IMR-90 (cell line): ENCODE data around the gene TNFRSF25. TPM values are rescaled to one million over a fixed set of nuclear protein-coding genes. Genes with fewer than 3 reads are reported as not detected.

Experiments used
- ATAC-seq: fragments of 200-7000 bp; cut with Tn5 transposase; 2 replicates; pipeline ENCODE4 v1.9.1; 2020; ENCODE audit warnings: low read depth, mild to moderate bottlenecking, moderate library complexity
- BruUV-seq: library from RNA; stranded (reverse); fragments of 400-500 nt; replicated peaks from 2 replicates; lab custom pipeline; 2021; lab: Mats Ljungman, UMichigan
- CTCF ChIA-PET: fragments of 300-600 bp; formaldehyde crosslinking; extraction: SDS; loops from one replicate; lab custom pipeline; 2021; ENCODE audit warnings: antibody characterized with exemption; lab: Yijun Ruan, JAX
- POLR2A ChIA-PET: fragments of 300-600 bp; sonication (Branson Sonifier 250); formaldehyde crosslinking; loops from one replicate; lab custom pipeline; 2022; ENCODE audit warnings: antibody characterized with exemption; ENCODE audit not compliant: unreplicated experiment; lab: Charles Lee
- DNase-seq: peaks from one replicate; pipeline ENCODE4 v3.0.0; 2013
- H2AFZ ChIP-seq: replicated peaks from 2 replicates; pipeline ENCODE3; 2013; ENCODE audit warnings: low read length, mild to moderate bottlenecking; ENCODE audit not compliant: poor library complexity
- H2AK5ac ChIP-seq: 2 replicates; pipeline ENCODE4 v1.6.1; 2013; ENCODE audit warnings: low read depth, low read length, inconsistent platforms
- H2AK9ac ChIP-seq: replicated peaks from 2 replicates; pipeline ENCODE3; 2013; ENCODE audit warnings: mild to moderate bottlenecking, low read depth, low read length, moderate library complexity; ENCODE audit not compliant: poor library complexity
- H2BK120ac ChIP-seq: 2 replicates; pipeline ENCODE4 v1.6.1; 2013; ENCODE audit warnings: low read depth, low read length, inconsistent platforms
- H2BK15ac ChIP-seq: 3 replicates; pipeline ENCODE4 v1.6.1; 2013; ENCODE audit warnings: low read depth, low read length, inconsistent platforms
- H2BK20ac ChIP-seq: 2 replicates; pipeline ENCODE4 v1.6.1; 2013; ENCODE audit warnings: low read depth, mild to moderate bottlenecking, inconsistent platforms, low read length, moderate library complexity
- H2BK5ac ChIP-seq: 2 replicates; pipeline ENCODE4 v1.6.1; 2013; ENCODE audit warnings: mild to moderate bottlenecking, low read depth, low read length, inconsistent platforms; ENCODE audit not compliant: poor library complexity, severe bottlenecking
- H3K14ac ChIP-seq: replicated peaks from 2 replicates; pipeline ENCODE4 v1.6.1; 2013; ENCODE audit warnings: low read depth, low read length, inconsistent platforms
- H3K18ac ChIP-seq: 2 replicates; pipeline ENCODE4 v1.6.1; 2013; ENCODE audit warnings: low read depth, low read length, control low read depth
- H3K23ac ChIP-seq: 2 replicates; pipeline ENCODE4 v1.6.1; 2013; ENCODE audit warnings: low read depth, low read length, inconsistent platforms
- H3K27ac ChIP-seq: 2 replicates; pipeline ENCODE4 v1.5.1; 2013; ENCODE audit warnings: mild to moderate bottlenecking, control low read depth, low read length; ENCODE audit not compliant: insufficient read depth
- H3K27me3 ChIP-seq: 2 replicates; pipeline ENCODE4 v1.6.1; 2013; ENCODE audit warnings: low read length; ENCODE audit not compliant: control insufficient read depth, insufficient read depth
- H3K36me3 ChIP-seq: 2 replicates; pipeline ENCODE4 v1.6.1; 2013; ENCODE audit warnings: low read length, mixed read lengths; ENCODE audit not compliant: control insufficient read depth, insufficient read depth
- H3K4ac ChIP-seq: 2 replicates; pipeline ENCODE4 v1.6.1; 2013; ENCODE audit warnings: low read depth, low read length, inconsistent platforms
- H3K4me1 ChIP-seq: 2 replicates; pipeline ENCODE4 v1.6.1; 2013; ENCODE audit warnings: low read length, mixed read lengths; ENCODE audit not compliant: control insufficient read depth, insufficient read depth
- H3K4me2 ChIP-seq: 2 replicates; pipeline ENCODE4 v1.6.1; 2013; ENCODE audit warnings: low read depth, mild to moderate bottlenecking, control low read depth, low read length, moderate library complexity
- H3K4me3 ChIP-seq: 2 replicates; pipeline ENCODE4 v1.5.1; 2013; ENCODE audit warnings: low read depth, mild to moderate bottlenecking, control low read depth, low read length, moderate library complexity; ENCODE audit not compliant: insufficient read depth
- H3K56ac ChIP-seq: 2 replicates; pipeline ENCODE4 v1.6.1; 2013; ENCODE audit warnings: low read length, inconsistent platforms; ENCODE audit not compliant: insufficient read depth; ENCODE audit errors: extremely low read depth
- H3K79me1 ChIP-seq, 2 experiments: 2 replicates each; pipeline ENCODE4 v1.6.1; 2013; ENCODE audit warnings: low read length in 2 of 2, inconsistent platforms in 1 of 2, low read depth in 1 of 2
- H3K9ac ChIP-seq: 2 replicates; pipeline ENCODE4 v1.6.1; 2013; ENCODE audit warnings: low read depth, low read length, control low read depth
- H3K9me1 ChIP-seq: 2 replicates; pipeline ENCODE4 v1.6.1; 2013; ENCODE audit warnings: low read length, inconsistent platforms; ENCODE audit not compliant: insufficient read depth
- H3K9me3 ChIP-seq: 2 replicates; pipeline ENCODE4 v1.6.1; 2013; ENCODE audit warnings: low read length; ENCODE audit not compliant: control insufficient read depth, insufficient read depth
- H4K20me1 ChIP-seq: 2 replicates; pipeline ENCODE4 v1.6.1; 2013; ENCODE audit warnings: low read length, inconsistent platforms; ENCODE audit not compliant: insufficient read depth
- H4K5ac ChIP-seq: 2 replicates; pipeline ENCODE4 v1.6.1; 2013; ENCODE audit warnings: mild to moderate bottlenecking, low read depth, low read length, control low read depth
- H4K8ac ChIP-seq, 2 experiments: 2 replicates each; pipeline ENCODE4 v1.6.1; 2013; ENCODE audit warnings: low read depth in 2 of 2, low read length in 2 of 2, control low read depth in 1 of 2, inconsistent platforms in 1 of 2
- H4K91ac ChIP-seq: 2 replicates; pipeline ENCODE4 v1.6.1; 2013; ENCODE audit warnings: low read depth, low read length, inconsistent platforms; ENCODE audit not compliant: insufficient read depth
- BHLHE40 ChIP-seq: fragments of 150-350 bp; IDR thresholded peaks from 2 replicates; pipeline ENCODE4 v1.6.1; 2016; ENCODE audit warnings: mild to moderate bottlenecking, low read depth, low read length
- CEBPB ChIP-seq: IDR thresholded peaks from 2 replicates; pipeline ENCODE4 v1.6.1; 2012; ENCODE audit warnings: low read depth, low read length, improper control_type of control experiment
- CHD1 ChIP-seq: IDR thresholded peaks from 2 replicates; pipeline ENCODE4 v1.6.1; 2012; ENCODE audit warnings: low read depth, low read length, improper control_type of control experiment
- FOS ChIP-seq: fragments of 150-350 bp; IDR thresholded peaks from 2 replicates; pipeline ENCODE4 v1.6.1; 2016; ENCODE audit warnings: low read depth, low read length
- MAFK ChIP-seq: IDR thresholded peaks from 2 replicates; pipeline ENCODE4 v1.6.1; 2012; ENCODE audit warnings: low read depth, low read length, improper control_type of control experiment
- MAZ ChIP-seq: IDR thresholded peaks from 2 replicates; pipeline ENCODE4 v1.6.1; 2012; ENCODE audit warnings: low read depth, mild to moderate bottlenecking, low read length, improper control_type of control experiment, moderate library complexity, borderline replicate concordance
- MXI1 ChIP-seq: IDR thresholded peaks from 2 replicates; pipeline ENCODE4 v1.6.1; 2012; ENCODE audit warnings: low read depth, mild to moderate bottlenecking, low read length, moderate library complexity, borderline replicate concordance
- NFE2L2 ChIP-seq: fragments of 150-350 bp; IDR thresholded peaks from 2 replicates; pipeline ENCODE4 v1.6.1; 2016; ENCODE audit warnings: low read depth, mild to moderate bottlenecking, low read length
- POLR2A ChIP-seq: IDR thresholded peaks from 2 replicates; pipeline ENCODE4 v1.6.1; 2012; ENCODE audit warnings: mild to moderate bottlenecking, low read depth, low read length
- RAD21 ChIP-seq: IDR thresholded peaks from 2 replicates; pipeline ENCODE4 v1.6.1; 2012; ENCODE audit warnings: low read length, improper control_type of control experiment
- RCOR1 ChIP-seq: IDR thresholded peaks from 2 replicates; pipeline ENCODE4 v1.6.1; 2012; ENCODE audit warnings: mild to moderate bottlenecking, low read length, improper control_type of control experiment; ENCODE audit not compliant: insufficient replicate concordance
- RFX5 ChIP-seq: IDR thresholded peaks from 2 replicates; pipeline ENCODE4 v1.8.0; 2012; ENCODE audit warnings: low read depth, mild to moderate bottlenecking, low read length, moderate library complexity
- SMC3 ChIP-seq: fragments of 150-350 bp; IDR thresholded peaks from 2 replicates; pipeline ENCODE4 v1.6.1; 2016; ENCODE audit warnings: low read depth, mild to moderate bottlenecking, antibody characterized with exemption, low read length, moderate library complexity
- USF2 ChIP-seq: fragments of 150-350 bp; IDR thresholded peaks from 2 replicates; pipeline ENCODE4 v1.6.1; 2017; ENCODE audit warnings: mild to moderate bottlenecking, antibody characterized with exemption, low read length, low read depth
- WGBS, 2 experiments: methylation state at CpG; one replicate each; pipeline versions ENCODE4 v1.1.5 to v1.1.7; 2013; ENCODE audit warnings: missing lambda C conversion rate in 2 of 2; ENCODE audit not compliant: insufficient read length in 1 of 2; ENCODE audit errors: extremely low coverage in 2 of 2; 5-methylcytosine and 5-hydroxymethylcytosine counted together
- dilution Hi-C: fragments of 300-500 bp; cut with HindIII; formaldehyde crosslinking; loops from one replicate; pipeline ENCODE4 v1.14.3; 2018; ENCODE audit warnings: low sequenced_read_pairs; ENCODE audit not compliant: unreplicated experiment
- in situ Hi-C: fragments of 300-500 bp; cut with MboI; formaldehyde crosslinking; loops from 3 replicates; pipeline ENCODE4 v1.14.3; 2019; ENCODE audit warnings: low sequenced_read_pairs, inconsistent platforms, mixed read lengths
- intact Hi-C: fragments of 100-400 bp; cut with micrococcal nuclease; formaldehyde crosslinking; loops from 2 replicates; pipeline ENCODE4 v1.10.0; 2022
- polyA plus RNA-seq, 3 experiments: library from polyadenylated mRNA; depleted of rRNA; stranded (reverse); fragments of >200 nt; gene quantifications; 2 replicates each; pipeline ENCODE4 v1.2.3, GENCODE V29; 2012; ENCODE audit warnings: low replicate concordance in 1 of 3
- total RNA-seq: library from RNA; depleted of rRNA; stranded (reverse); fragments of >200 nt; gene quantifications from 2 replicates; pipeline ENCODE4 v1.2.3, GENCODE V29; 2012
- TF ChIP-seq, protein P1 (sequence below): fragments of 150-350 bp; IDR thresholded peaks from 2 replicates; pipeline ENCODE4 v1.6.1; 2016; ENCODE audit warnings: low read depth, mild to moderate bottlenecking, low read length, moderate library complexity, borderline replicate concordance
- TF ChIP-seq, protein P2 (sequence below): conservative IDR thresholded peaks from 2 replicates; pipeline ENCODE4 v1.5.1; 2012; ENCODE audit warnings: mild to moderate bottlenecking, low read depth, low read length, improper control_type of control experiment

The TNFRSF25 gene
- total and polyA plus RNA-seq, 2 of the 4 experiments (the other 2 are of a cell fraction): 1.3 to 11.2 TPM

- POLR2A ChIA-PET: no interaction called here
These were observed 41.5 kb upstream of the TNFRSF25 start for GRCh38 chr1:6507461-6507911.

More at GRCh38 chr1:6507461-6507911, 41.5 kb upstream of the TNFRSF25 start:
- peaks cover 4% of the 10 kb centered on the region; the same call in 1 of the 2 replicates for H3K27me3 ChIP-seq
- no peak overlapping the region for H3K4me3 ChIP-seq
- no peak overlapping the region for H2BK5ac ChIP-seq
- H2AK9ac ChIP-seq: no peak overlapping the region
- in situ Hi-C loops (no loop called here), dilution Hi-C loops (no loop called here), intact Hi-C loops (no loop called here)
- H3K9ac ChIP-seq: no peak overlapping the region
- H2BK15ac ChIP-seq: no peak overlapping the region
- no peaks in the 10 kb centered on the region for H3K9me3 ChIP-seq
- no peak overlapping the region for H3K4me2 ChIP-seq
- no peaks in the 10 kb centered on the region for H4K20me1 ChIP-seq
- H3K79me1 ChIP-seq: no peaks in the 10 kb centered on the region
- H4K5ac ChIP-seq: no peak overlapping the region
- no peak overlapping the region for H2AFZ ChIP-seq
- no peak overlapping the region for H3K56ac ChIP-seq
- TF ChIP-seq RCOR1 (no peak), USF2 (no peak), CHD1 (no peak), MXI1 (no peak), FOS (no peak), RFX5 (no peak), MAZ (no peak), BHLHE40 (no peak), RAD21 (no peak), POLR2A (no peak), MAFK (no peak), SMC3 (no peak), NFE2L2 (no peak), CEBPB (no peak)
- TF ChIP-seq, protein P1, sequence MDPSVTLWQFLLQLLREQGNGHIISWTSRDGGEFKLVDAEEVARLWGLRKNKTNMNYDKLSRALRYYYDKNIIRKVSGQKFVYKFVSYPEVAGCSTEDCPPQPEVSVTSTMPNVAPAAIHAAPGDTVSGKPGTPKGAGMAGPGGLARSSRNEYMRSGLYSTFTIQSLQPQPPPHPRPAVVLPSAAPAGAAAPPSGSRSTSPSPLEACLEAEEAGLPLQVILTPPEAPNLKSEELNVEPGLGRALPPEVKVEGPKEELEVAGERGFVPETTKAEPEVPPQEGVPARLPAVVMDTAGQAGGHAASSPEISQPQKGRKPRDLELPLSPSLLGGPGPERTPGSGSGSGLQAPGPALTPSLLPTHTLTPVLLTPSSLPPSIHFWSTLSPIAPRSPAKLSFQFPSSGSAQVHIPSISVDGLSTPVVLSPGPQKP: no peak
- TF ChIP-seq, protein P2, sequence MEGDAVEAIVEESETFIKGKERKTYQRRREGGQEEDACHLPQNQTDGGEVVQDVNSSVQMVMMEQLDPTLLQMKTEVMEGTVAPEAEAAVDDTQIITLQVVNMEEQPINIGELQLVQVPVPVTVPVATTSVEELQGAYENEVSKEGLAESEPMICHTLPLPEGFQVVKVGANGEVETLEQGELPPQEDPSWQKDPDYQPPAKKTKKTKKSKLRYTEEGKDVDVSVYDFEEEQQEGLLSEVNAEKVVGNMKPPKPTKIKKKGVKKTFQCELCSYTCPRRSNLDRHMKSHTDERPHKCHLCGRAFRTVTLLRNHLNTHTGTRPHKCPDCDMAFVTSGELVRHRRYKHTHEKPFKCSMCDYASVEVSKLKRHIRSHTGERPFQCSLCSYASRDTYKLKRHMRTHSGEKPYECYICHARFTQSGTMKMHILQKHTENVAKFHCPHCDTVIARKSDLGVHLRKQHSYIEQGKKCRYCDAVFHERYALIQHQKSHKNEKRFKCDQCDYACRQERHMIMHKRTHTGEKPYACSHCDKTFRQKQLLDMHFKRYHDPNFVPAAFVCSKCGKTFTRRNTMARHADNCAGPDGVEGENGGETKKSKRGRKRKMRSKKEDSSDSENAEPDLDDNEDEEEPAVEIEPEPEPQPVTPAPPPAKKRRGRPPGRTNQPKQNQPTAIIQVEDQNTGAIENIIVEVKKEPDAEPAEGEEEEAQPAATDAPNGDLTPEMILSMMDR: no peak
- no peak overlapping the region for H3K4ac ChIP-seq
- H2AK5ac ChIP-seq: no peak overlapping the region
- H3K27ac ChIP-seq: no peak overlapping the region
- H4K91ac ChIP-seq: no peak overlapping the region
- DNase-seq (no peak), ATAC-seq (no peak)
- no peaks in the 10 kb centered on the region for H3K36me3 ChIP-seq
- no peak overlapping the region for H4K8ac ChIP-seq
- H3K18ac ChIP-seq: no peak overlapping the region
- no TSS peak for BruUV-seq
- H3K23ac ChIP-seq: no peak overlapping the region
- no peaks in the 10 kb centered on the region for H3K4me1 ChIP-seq
- H2BK120ac ChIP-seq: no peak overlapping the region
- no peak overlapping the region for H2BK20ac ChIP-seq
- 80% methylated on average over 8 of the region's 12 CpGs; no CpG with 5 or more reads in 1 of the 2 experiments for WGBS, 2 experiments
- H3K14ac ChIP-seq: no peak overlapping the region
- CTCF ChIA-PET: interaction anchor here (0.6 kb wide), 1 partner anchor 756 kb away, joined by 3 read pairs; no protein-coding TSS in a partner anchor
- no peaks in the 10 kb centered on the region for H3K9me1 ChIP-seq
